Measurements from ENCODE around the gene EVC2.

Gene EVC2

DNA sequence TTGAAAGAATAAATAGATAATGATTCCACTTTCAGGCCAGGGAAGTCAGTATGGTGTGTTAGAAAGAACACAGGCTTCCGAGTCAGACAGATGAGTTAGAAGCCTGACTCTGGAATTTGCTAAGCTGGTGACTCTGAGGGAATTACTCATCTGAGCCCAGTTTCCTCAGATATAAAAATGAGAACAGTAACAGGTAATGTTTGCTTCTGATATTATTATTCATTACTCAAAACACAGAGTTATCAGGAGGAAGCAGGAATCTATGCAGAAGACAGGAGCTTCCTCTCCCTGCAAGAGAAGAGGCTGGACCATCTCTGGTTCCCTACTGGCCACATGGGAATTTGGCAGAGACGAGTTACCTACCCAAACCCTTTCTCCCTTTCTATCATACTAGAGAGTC, 163.1 kb downstream of the EVC2 start:
- Histone ChIP-seq H3K4me1 (ENCODE audit: control insufficient read depth, insufficient read depth, low read length, poor library complexity, severe bottlenecking) (no peaks in the 10 kb centered on the region), H3K27ac (ENCODE audit: low read depth, low read length, severe bottlenecking) (no peak overlapping the region), H3K9me3 (ENCODE audit: control insufficient read depth, low read length) (peaks cover 6% of the 10 kb centered on the region), H3K4me3 (ENCODE audit: extremely low read depth, insufficient read depth, low read length, poor library complexity, severe bottlenecking) (no peak overlapping the region), H3K36me3 (ENCODE audit: control insufficient read depth, insufficient read depth, low read length) (no peaks in the 10 kb centered on the region)
- 86 to 100% methylated on average over 1 of the region's 2 CpGs for WGBS, 2 experiments (ENCODE audit: insufficient coverage in 2 of 2)

DNA sequence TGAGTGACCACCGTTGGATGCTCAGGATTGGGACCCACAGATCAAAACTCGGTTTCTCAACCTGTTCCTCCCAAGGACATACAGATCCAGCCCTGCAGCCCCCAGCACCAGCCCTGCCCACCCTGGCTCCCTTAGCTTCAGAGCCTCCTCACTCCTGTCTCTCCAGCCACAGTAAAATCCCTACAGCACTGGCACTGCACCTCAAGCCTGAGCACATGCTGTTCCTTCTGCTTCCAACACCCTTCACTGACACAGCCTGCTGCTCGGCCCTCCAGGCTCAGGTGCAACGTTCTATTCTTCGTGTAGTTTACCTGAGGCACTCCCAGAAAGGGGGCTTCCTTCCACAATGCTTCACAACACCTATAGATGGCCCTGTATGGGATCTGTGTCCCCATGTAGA, 163.6 kb downstream of the EVC2 start:
- Histone ChIP-seq H3K9me3 (ENCODE audit: control insufficient read depth, low read length) (peaks cover 6% of the 10 kb centered on the region), H3K36me3 (ENCODE audit: control insufficient read depth, insufficient read depth, low read length) (no peaks in the 10 kb centered on the region), H3K4me3 (ENCODE audit: extremely low read depth, insufficient read depth, low read length, poor library complexity, severe bottlenecking) (no peak overlapping the region), H3K4me1 (ENCODE audit: control insufficient read depth, insufficient read depth, low read length, poor library complexity, severe bottlenecking) (no peaks in the 10 kb centered on the region), H3K27ac (ENCODE audit: low read depth, low read length, severe bottlenecking) (no peak overlapping the region)
- 80 to 84% methylated on average over 3 to 4 of the region's 5 CpGs for WGBS, 2 experiments (ENCODE audit: insufficient coverage in 2 of 2)

DNA sequence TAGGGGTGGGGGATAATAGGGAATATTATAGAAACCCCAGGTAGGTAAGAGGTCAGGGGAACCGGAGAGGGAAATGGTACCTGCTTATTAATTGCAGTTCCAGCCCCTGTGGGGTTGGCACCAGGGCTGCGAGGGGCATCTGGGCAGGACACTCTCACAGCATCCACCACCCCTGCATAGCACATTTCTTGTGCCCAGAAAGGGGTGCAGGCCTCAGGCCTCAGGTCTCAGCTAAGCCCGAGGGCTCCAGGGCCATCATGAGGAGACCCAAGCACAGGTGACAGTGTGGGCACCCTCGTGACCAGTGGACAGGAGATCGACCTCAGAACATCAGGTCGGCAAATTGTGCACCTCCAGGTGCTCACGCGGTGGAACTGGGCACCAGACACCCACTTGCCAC, 164.7 kb downstream of the EVC2 start:
- no peaks in the 10 kb centered on the region for H3K36me3 ChIP-seq (ENCODE audit: control insufficient read depth, insufficient read depth, low read length)
- no peak overlapping the region for H3K27ac ChIP-seq (ENCODE audit: low read depth, low read length, severe bottlenecking)
- H3K4me3 ChIP-seq (ENCODE audit: extremely low read depth, insufficient read depth, low read length, poor library complexity, severe bottlenecking) = no peak overlapping the region
- peaks cover 6% of the 10 kb centered on the region for H3K9me3 ChIP-seq (ENCODE audit: control insufficient read depth, low read length)
- H3K4me1 ChIP-seq (ENCODE audit: control insufficient read depth, insufficient read depth, low read length, poor library complexity, severe bottlenecking) = no peaks in the 10 kb centered on the region
- 91 to 98% methylated on average over 7 to 8 of the region's 8 CpGs for WGBS, 2 experiments (ENCODE audit: insufficient coverage in 2 of 2)

DNA sequence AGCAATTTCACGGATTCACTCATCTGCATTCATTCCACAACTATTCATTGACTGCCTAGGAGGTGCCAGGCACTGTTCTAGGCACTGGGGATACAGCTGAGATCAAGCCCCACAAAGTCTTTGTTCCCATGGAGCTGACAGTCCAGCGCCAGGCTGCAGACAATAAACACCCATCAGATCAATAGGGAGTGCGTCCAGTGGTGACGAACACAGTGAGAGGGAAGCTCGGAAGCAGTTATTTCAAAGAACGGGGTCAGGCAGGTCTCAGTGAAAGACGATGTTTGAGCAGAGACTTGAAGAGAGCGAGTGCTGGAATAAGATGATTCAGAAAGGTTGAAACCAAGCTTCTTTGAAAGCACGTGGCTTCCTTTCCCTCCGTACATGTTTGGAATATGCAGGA, 167.2 kb downstream of the EVC2 start:
- WGBS, 2 experiments (ENCODE audit: insufficient coverage in 2 of 2) = 91 to 93% methylated on average over 7 to 8 of the region's 10 CpGs
- no peaks in the 10 kb centered on the region for H3K4me1 ChIP-seq (ENCODE audit: control insufficient read depth, insufficient read depth, low read length, poor library complexity, severe bottlenecking)
- no peak overlapping the region for H3K27ac ChIP-seq (ENCODE audit: low read depth, low read length, severe bottlenecking)
- H3K9me3 ChIP-seq (ENCODE audit: control insufficient read depth, low read length) = no peaks in the 10 kb centered on the region
- no peak overlapping the region for H3K4me3 ChIP-seq (ENCODE audit: extremely low read depth, insufficient read depth, low read length, poor library complexity, severe bottlenecking)
- H3K36me3 ChIP-seq (ENCODE audit: control insufficient read depth, insufficient read depth, low read length) = no peaks in the 10 kb centered on the region

DNA sequence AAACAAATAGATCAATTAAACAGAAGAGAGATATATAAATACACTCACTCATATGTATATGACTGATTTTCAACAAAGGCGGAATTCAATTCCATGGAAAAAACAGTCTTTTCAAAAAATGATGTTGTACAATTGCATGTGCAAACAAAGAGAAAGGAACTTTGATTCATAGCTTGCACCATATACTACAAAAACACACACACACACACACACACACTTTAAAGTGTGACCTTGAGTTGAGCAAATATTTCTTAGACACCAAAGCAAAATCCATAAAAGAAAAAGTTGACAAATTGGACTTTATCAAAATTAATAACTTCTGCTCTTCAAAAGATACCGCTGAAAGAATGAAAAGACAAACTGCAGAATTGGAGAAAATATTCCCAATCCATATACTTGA, 168.8 kb downstream of the EVC2 start:
- H3K4me1 ChIP-seq (ENCODE audit: control insufficient read depth, insufficient read depth, low read length, poor library complexity, severe bottlenecking) = no peaks in the 10 kb centered on the region
- no peak overlapping the region for H3K27ac ChIP-seq (ENCODE audit: low read depth, low read length, severe bottlenecking)
- WGBS, 2 experiments (ENCODE audit: insufficient coverage in 2 of 2) = 89% methylated on average over 1 of the region's 2 CpGs; no CpG with 5 or more reads in 1 of the 2 experiments
- H3K4me3 ChIP-seq (ENCODE audit: extremely low read depth, insufficient read depth, low read length, poor library complexity, severe bottlenecking) = no peak overlapping the region
- no peaks in the 10 kb centered on the region for H3K9me3 ChIP-seq (ENCODE audit: control insufficient read depth, low read length)
- no peaks in the 10 kb centered on the region for H3K36me3 ChIP-seq (ENCODE audit: control insufficient read depth, insufficient read depth, low read length)

DNA sequence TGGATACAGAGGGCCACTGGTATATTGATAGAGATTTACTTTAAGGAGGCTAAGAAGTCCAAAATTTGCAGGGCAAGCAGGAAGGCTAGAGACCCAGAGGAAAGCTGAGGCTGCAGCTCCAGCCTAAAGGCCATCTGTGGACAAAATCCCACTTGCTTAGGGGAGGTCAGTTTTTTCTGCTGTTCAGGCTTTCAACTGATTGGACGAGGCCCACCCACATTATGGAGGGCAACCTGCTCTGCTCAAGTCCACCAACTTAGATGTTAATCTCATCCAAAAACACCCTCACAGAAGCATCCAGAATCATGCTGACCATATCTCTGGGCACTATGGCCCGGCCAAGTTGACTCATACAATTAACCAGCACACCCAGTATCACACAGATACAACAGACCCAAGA, 176.3 kb downstream of the EVC2 start:
- Histone ChIP-seq H3K27ac (ENCODE audit: low read depth, low read length, severe bottlenecking) (no peak overlapping the region), H3K9me3 (ENCODE audit: control insufficient read depth, low read length) (no peaks in the 10 kb centered on the region), H3K4me1 (ENCODE audit: control insufficient read depth, insufficient read depth, low read length, poor library complexity, severe bottlenecking) (no peaks in the 10 kb centered on the region), H3K4me3 (ENCODE audit: extremely low read depth, insufficient read depth, low read length, poor library complexity, severe bottlenecking) (no peak overlapping the region), H3K36me3 (ENCODE audit: control insufficient read depth, insufficient read depth, low read length) (no peaks in the 10 kb centered on the region)
- WGBS, 2 experiments (ENCODE audit: insufficient coverage in 2 of 2) = 89 to 94% methylated on average over 1 to 2 of the region's 2 CpGs

DNA sequence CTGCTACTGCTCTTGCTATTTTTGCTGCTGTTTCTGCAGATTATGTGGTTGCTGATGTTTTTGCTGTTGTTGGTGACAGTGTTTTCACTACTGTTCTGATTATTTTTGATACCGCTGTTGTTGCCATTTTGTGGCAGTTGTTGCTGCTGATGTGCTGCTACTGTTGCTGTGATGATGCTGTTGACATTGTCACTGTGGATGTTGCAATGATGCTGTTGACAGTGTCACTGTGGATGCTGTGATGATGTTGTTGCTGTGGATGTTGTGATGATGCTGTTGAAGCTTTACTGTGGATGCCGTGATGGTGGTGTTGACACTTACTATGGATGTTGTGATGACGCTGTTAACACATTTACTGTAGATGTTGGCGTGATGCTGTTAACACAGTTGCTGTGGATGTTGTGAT, 180.3 kb downstream of the EVC2 start:
- 92 to 98% methylated on average over 4 of the region's 4 CpGs for WGBS, 2 experiments (ENCODE audit: insufficient coverage in 2 of 2)

DNA sequence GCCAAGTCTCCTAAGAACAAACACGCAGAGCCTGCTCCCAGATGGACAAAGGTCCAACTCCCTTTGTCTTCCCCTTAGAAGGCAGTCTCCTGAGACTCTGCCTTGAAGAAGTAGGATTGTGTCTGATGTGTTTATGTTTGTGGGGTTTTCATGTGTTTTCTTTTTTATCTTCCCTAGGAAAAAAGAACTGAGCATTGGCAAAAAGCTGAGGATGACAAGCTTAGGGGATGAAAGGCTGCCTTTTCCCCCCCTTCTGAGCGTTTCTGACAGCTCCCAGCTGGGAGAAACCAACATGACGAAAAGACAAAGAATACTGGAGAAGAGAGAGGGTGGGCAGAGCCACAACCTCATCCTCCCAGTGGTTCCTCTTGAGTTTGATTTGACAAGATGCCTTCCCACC, 181.1 kb downstream of the EVC2 start:
- no peak overlapping the region for H3K27ac ChIP-seq (ENCODE audit: low read depth, low read length, severe bottlenecking)

More for the DNA sequence above, 180.3 kb downstream of the EVC2 start:
- no peaks in the 10 kb centered on the region for H3K4me1 ChIP-seq (ENCODE audit: control insufficient read depth, insufficient read depth, low read length, poor library complexity, severe bottlenecking)
- H3K9me3 ChIP-seq (ENCODE audit: control insufficient read depth, low read length) = no peaks in the 10 kb centered on the region
- no peak overlapping the region for H3K4me3 ChIP-seq (ENCODE audit: extremely low read depth, insufficient read depth, low read length, poor library complexity, severe bottlenecking)
- no peaks in the 10 kb centered on the region for H3K36me3 ChIP-seq (ENCODE audit: control insufficient read depth, insufficient read depth, low read length)
- H3K27ac ChIP-seq (ENCODE audit: low read depth, low read length, severe bottlenecking) = no peak overlapping the region

DNA sequence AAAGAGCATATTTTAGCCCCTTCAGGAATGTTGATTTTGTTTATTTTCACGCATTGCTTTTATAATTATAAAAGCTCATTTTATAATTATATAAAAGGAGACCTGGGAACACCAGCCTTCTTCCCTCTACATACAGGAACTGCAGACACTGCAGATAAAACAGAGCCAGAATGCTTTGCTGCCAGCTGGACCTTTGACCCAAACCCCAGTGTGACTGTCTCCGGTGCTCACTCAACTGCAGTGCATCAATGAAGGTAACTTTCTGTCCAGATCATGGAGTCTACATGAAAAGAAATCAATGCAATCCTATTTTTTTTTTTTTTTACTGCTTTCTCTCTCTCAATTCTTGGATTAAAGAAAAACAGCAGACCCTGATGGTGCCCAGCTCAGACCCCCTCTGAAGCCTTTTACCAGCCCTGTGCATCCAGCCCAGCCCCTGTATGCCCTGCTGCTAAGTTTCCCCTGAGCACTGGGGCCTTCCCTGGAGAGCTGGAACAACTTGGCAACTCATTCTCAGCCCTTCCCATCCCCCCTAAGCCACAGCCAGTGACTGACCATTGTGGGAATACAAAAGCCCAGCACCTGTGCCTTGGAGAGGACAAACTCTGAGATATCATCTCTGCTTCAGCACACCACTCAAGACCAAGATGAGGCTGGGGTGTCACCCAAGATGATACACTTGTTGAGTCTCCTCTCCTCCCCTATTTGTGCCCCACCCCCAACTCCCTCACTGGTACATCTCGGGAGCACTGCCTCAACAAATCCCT, 182.1 kb downstream of the EVC2 start:
- H3K4me1 ChIP-seq (ENCODE audit: control insufficient read depth, insufficient read depth, low read length, poor library complexity, severe bottlenecking) = no peaks in the 10 kb centered on the region
- no peak overlapping the region for H3K27ac ChIP-seq (ENCODE audit: low read depth, low read length, severe bottlenecking)
- H3K4me3 ChIP-seq (ENCODE audit: extremely low read depth, insufficient read depth, low read length, poor library complexity, severe bottlenecking) = no peak overlapping the region
- no peaks in the 10 kb centered on the region for H3K9me3 ChIP-seq (ENCODE audit: control insufficient read depth, low read length)
- 86% methylated on average over 1 of the region's 3 CpGs for WGBS, 2 experiments (ENCODE audit: insufficient coverage in 2 of 2)
- no peaks in the 10 kb centered on the region for H3K36me3 ChIP-seq (ENCODE audit: control insufficient read depth, insufficient read depth, low read length)

More for the DNA sequence above, 181.1 kb downstream of the EVC2 start:
- Histone ChIP-seq H3K36me3 (ENCODE audit: control insufficient read depth, insufficient read depth, low read length) (no peaks in the 10 kb centered on the region), H3K4me1 (ENCODE audit: control insufficient read depth, insufficient read depth, low read length, poor library complexity, severe bottlenecking) (no peaks in the 10 kb centered on the region), H3K9me3 (ENCODE audit: control insufficient read depth, low read length) (no peaks in the 10 kb centered on the region), H3K4me3 (ENCODE audit: extremely low read depth, insufficient read depth, low read length, poor library complexity, severe bottlenecking) (no peak overlapping the region)
- WGBS, 2 experiments (ENCODE audit: insufficient coverage in 2 of 2) = 0 to 80% methylated on average over 1 of the region's 3 CpGs

DNA sequence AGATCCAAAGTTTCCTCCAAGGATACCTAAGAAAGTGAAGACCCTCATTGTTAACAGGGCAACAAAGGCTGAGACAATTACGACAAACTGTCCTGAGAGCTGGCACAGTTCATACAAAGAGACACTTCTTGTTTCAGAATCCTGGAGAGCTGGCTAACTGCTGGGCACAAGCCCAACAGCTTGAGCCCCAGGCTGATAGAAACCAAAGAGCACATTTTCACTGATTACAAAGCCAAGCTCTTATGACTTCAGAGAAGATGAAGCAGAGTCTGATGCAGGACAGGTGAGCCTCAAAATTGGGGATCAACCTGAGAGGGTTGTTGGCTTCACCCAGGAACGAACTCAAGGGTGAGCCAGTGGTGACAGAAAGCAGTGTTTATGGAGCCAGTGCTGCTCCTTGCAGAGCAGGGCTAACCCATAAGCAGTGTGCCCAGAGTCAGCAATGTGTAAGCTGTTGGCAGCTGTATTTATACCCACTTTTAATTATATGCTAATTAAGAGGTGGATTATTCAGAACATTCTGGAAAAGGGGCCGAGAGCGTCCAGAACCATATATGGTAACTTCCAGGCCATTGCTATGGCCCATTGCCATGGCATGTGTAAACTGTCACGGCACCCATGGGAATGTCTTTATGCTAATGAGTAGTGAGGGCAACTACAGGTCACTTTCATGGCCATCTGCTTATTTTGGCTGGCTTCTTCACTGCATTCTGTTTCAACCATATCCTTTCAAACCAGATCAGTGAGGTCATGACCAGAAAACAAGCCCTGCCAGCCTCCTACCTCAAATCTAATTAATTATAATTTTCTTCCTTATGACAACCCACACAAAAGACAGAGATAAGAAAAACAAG, 183.7 kb downstream of the EVC2 start:
- 84 to 91% methylated on average over 4 to 5 of the region's 5 CpGs for WGBS, 2 experiments (ENCODE audit: insufficient coverage in 2 of 2)
- Histone ChIP-seq H3K27ac (ENCODE audit: low read depth, low read length, severe bottlenecking) (no peak overlapping the region), H3K4me3 (ENCODE audit: extremely low read depth, insufficient read depth, low read length, poor library complexity, severe bottlenecking) (no peak overlapping the region)

DNA sequence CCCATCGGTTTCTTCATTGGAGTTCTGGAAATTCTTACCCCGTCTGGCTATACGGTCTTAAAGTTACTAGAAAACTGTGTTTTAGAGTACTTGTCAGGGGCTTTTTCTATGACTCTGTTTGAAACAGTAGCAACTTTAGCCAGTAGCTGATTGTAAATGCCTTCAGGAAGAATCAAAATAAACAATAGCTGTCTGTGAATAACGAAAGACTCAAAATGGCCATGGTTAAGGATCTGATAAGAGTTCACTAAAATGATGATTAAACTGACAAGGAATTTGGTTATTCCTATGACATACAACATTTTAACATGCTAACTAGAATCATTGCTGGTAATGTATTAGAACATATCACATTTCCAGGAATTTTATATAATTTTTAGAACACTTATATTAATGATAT, 191.0 kb downstream of the EVC2 start:
- no peaks in the 10 kb centered on the region for H3K36me3 ChIP-seq (ENCODE audit: control insufficient read depth, insufficient read depth, low read length)
- H3K4me3 ChIP-seq (ENCODE audit: extremely low read depth, insufficient read depth, low read length, poor library complexity, severe bottlenecking) = no peak overlapping the region
- 96 to 100% methylated on average over 3 of the region's 4 CpGs for WGBS, 2 experiments (ENCODE audit: insufficient coverage in 2 of 2)
- no peak overlapping the region for H3K27ac ChIP-seq (ENCODE audit: low read depth, low read length, severe bottlenecking)
- no peaks in the 10 kb centered on the region for H3K9me3 ChIP-seq (ENCODE audit: control insufficient read depth, low read length)
- H3K4me1 ChIP-seq (ENCODE audit: control insufficient read depth, insufficient read depth, low read length, poor library complexity, severe bottlenecking) = peaks cover 4% of the 10 kb centered on the region

More for the DNA sequence above, 183.7 kb downstream of the EVC2 start:
- Histone ChIP-seq H3K4me1 (ENCODE audit: control insufficient read depth, insufficient read depth, low read length, poor library complexity, severe bottlenecking) (no peaks in the 10 kb centered on the region), H3K9me3 (ENCODE audit: control insufficient read depth, low read length) (no peaks in the 10 kb centered on the region), H3K36me3 (ENCODE audit: control insufficient read depth, insufficient read depth, low read length) (no peaks in the 10 kb centered on the region)

All from mesodermal cell (in vitro differentiated cells).